IMR-90 (cell line): Measurements from ENCODE around the gene TFAP2A. TPM values are rescaled to one million over a fixed set of nuclear protein-coding genes. Genes with fewer than 3 reads are reported as not detected.
A peak's percentile ranks its signal among the peaks of the same experiment; 100 is the strongest.

Source experiments
- ATAC-seq: fragments of 200-7000 bp; cut with Tn5 transposase; 2 replicates; pipeline ENCODE4 v1.9.1; 2020; ENCODE audit warnings: low read depth, mild to moderate bottlenecking, moderate library complexity
- BruUV-seq: library from RNA; stranded (reverse); fragments of 400-500 nt; replicated peaks from 2 replicates; lab custom pipeline; 2021; lab: Mats Ljungman, UMichigan
- CTCF ChIA-PET: fragments of 300-600 bp; formaldehyde crosslinking; extraction: SDS; loops from one replicate; lab custom pipeline; 2021; ENCODE audit warnings: antibody characterized with exemption; lab: Yijun Ruan, JAX
- POLR2A ChIA-PET: fragments of 300-600 bp; sonication (Branson Sonifier 250); formaldehyde crosslinking; loops from one replicate; lab custom pipeline; 2022; ENCODE audit warnings: antibody characterized with exemption; ENCODE audit not compliant: unreplicated experiment; lab: Charles Lee
- DNase-seq: peaks from one replicate; pipeline ENCODE4 v3.0.0; 2013
- H2AFZ ChIP-seq: replicated peaks from 2 replicates; pipeline ENCODE3; 2013; ENCODE audit warnings: low read length, mild to moderate bottlenecking; ENCODE audit not compliant: poor library complexity
- H2AK5ac ChIP-seq: 2 replicates; pipeline ENCODE4 v1.6.1; 2013; ENCODE audit warnings: low read depth, low read length, inconsistent platforms
- H2AK9ac ChIP-seq: replicated peaks from 2 replicates; pipeline ENCODE3; 2013; ENCODE audit warnings: mild to moderate bottlenecking, low read depth, low read length, moderate library complexity; ENCODE audit not compliant: poor library complexity
- H2BK120ac ChIP-seq: 2 replicates; pipeline ENCODE4 v1.6.1; 2013; ENCODE audit warnings: low read depth, low read length, inconsistent platforms
- H2BK15ac ChIP-seq: 3 replicates; pipeline ENCODE4 v1.6.1; 2013; ENCODE audit warnings: low read depth, low read length, inconsistent platforms
- H2BK20ac ChIP-seq: 2 replicates; pipeline ENCODE4 v1.6.1; 2013; ENCODE audit warnings: low read depth, mild to moderate bottlenecking, inconsistent platforms, low read length, moderate library complexity
- H2BK5ac ChIP-seq: 2 replicates; pipeline ENCODE4 v1.6.1; 2013; ENCODE audit warnings: mild to moderate bottlenecking, low read depth, low read length, inconsistent platforms; ENCODE audit not compliant: poor library complexity, severe bottlenecking
- H3K14ac ChIP-seq: replicated peaks from 2 replicates; pipeline ENCODE4 v1.6.1; 2013; ENCODE audit warnings: low read depth, low read length, inconsistent platforms
- H3K18ac ChIP-seq: 2 replicates; pipeline ENCODE4 v1.6.1; 2013; ENCODE audit warnings: low read depth, low read length, control low read depth
- H3K23ac ChIP-seq: 2 replicates; pipeline ENCODE4 v1.6.1; 2013; ENCODE audit warnings: low read depth, low read length, inconsistent platforms
- H3K27ac ChIP-seq: 2 replicates; pipeline ENCODE4 v1.5.1; 2013; ENCODE audit warnings: mild to moderate bottlenecking, control low read depth, low read length; ENCODE audit not compliant: insufficient read depth
- H3K27me3 ChIP-seq: 2 replicates; pipeline ENCODE4 v1.6.1; 2013; ENCODE audit warnings: low read length; ENCODE audit not compliant: control insufficient read depth, insufficient read depth
- H3K36me3 ChIP-seq: 2 replicates; pipeline ENCODE4 v1.6.1; 2013; ENCODE audit warnings: low read length, mixed read lengths; ENCODE audit not compliant: control insufficient read depth, insufficient read depth
- H3K4ac ChIP-seq: 2 replicates; pipeline ENCODE4 v1.6.1; 2013; ENCODE audit warnings: low read depth, low read length, inconsistent platforms
- H3K4me1 ChIP-seq: 2 replicates; pipeline ENCODE4 v1.6.1; 2013; ENCODE audit warnings: low read length, mixed read lengths; ENCODE audit not compliant: control insufficient read depth, insufficient read depth
- H3K4me2 ChIP-seq: 2 replicates; pipeline ENCODE4 v1.6.1; 2013; ENCODE audit warnings: low read depth, mild to moderate bottlenecking, control low read depth, low read length, moderate library complexity
- H3K4me3 ChIP-seq: 2 replicates; pipeline ENCODE4 v1.5.1; 2013; ENCODE audit warnings: low read depth, mild to moderate bottlenecking, control low read depth, low read length, moderate library complexity; ENCODE audit not compliant: insufficient read depth
- H3K56ac ChIP-seq: 2 replicates; pipeline ENCODE4 v1.6.1; 2013; ENCODE audit warnings: low read length, inconsistent platforms; ENCODE audit not compliant: insufficient read depth; ENCODE audit errors: extremely low read depth
- H3K79me1 ChIP-seq, 2 experiments: 2 replicates each; pipeline ENCODE4 v1.6.1; 2013; ENCODE audit warnings: low read length in 2 of 2, inconsistent platforms in 1 of 2, low read depth in 1 of 2
- H3K9ac ChIP-seq: 2 replicates; pipeline ENCODE4 v1.6.1; 2013; ENCODE audit warnings: low read depth, low read length, control low read depth
- H3K9me1 ChIP-seq: 2 replicates; pipeline ENCODE4 v1.6.1; 2013; ENCODE audit warnings: low read length, inconsistent platforms; ENCODE audit not compliant: insufficient read depth
- H3K9me3 ChIP-seq: 2 replicates; pipeline ENCODE4 v1.6.1; 2013; ENCODE audit warnings: low read length; ENCODE audit not compliant: control insufficient read depth, insufficient read depth
- H4K20me1 ChIP-seq: 2 replicates; pipeline ENCODE4 v1.6.1; 2013; ENCODE audit warnings: low read length, inconsistent platforms; ENCODE audit not compliant: insufficient read depth
- H4K5ac ChIP-seq: 2 replicates; pipeline ENCODE4 v1.6.1; 2013; ENCODE audit warnings: mild to moderate bottlenecking, low read depth, low read length, control low read depth
- H4K8ac ChIP-seq, 2 experiments: 2 replicates each; pipeline ENCODE4 v1.6.1; 2013; ENCODE audit warnings: low read depth in 2 of 2, low read length in 2 of 2, control low read depth in 1 of 2, inconsistent platforms in 1 of 2
- H4K91ac ChIP-seq: 2 replicates; pipeline ENCODE4 v1.6.1; 2013; ENCODE audit warnings: low read depth, low read length, inconsistent platforms; ENCODE audit not compliant: insufficient read depth
- CEBPB ChIP-seq: IDR thresholded peaks from 2 replicates; pipeline ENCODE4 v1.6.1; 2012; ENCODE audit warnings: low read depth, low read length, improper control_type of control experiment
- CHD1 ChIP-seq: IDR thresholded peaks from 2 replicates; pipeline ENCODE4 v1.6.1; 2012; ENCODE audit warnings: low read depth, low read length, improper control_type of control experiment
- FOS ChIP-seq: fragments of 150-350 bp; IDR thresholded peaks from 2 replicates; pipeline ENCODE4 v1.6.1; 2016; ENCODE audit warnings: low read depth, low read length
- MAZ ChIP-seq: IDR thresholded peaks from 2 replicates; pipeline ENCODE4 v1.6.1; 2012; ENCODE audit warnings: low read depth, mild to moderate bottlenecking, low read length, improper control_type of control experiment, moderate library complexity, borderline replicate concordance
- POLR2A ChIP-seq: IDR thresholded peaks from 2 replicates; pipeline ENCODE4 v1.6.1; 2012; ENCODE audit warnings: mild to moderate bottlenecking, low read depth, low read length
- RAD21 ChIP-seq: IDR thresholded peaks from 2 replicates; pipeline ENCODE4 v1.6.1; 2012; ENCODE audit warnings: low read length, improper control_type of control experiment
- SMC3 ChIP-seq: fragments of 150-350 bp; IDR thresholded peaks from 2 replicates; pipeline ENCODE4 v1.6.1; 2016; ENCODE audit warnings: low read depth, mild to moderate bottlenecking, antibody characterized with exemption, low read length, moderate library complexity
- WGBS, 2 experiments: methylation state at CpG; one replicate each; pipeline versions ENCODE4 v1.1.5 to v1.1.7; 2013; ENCODE audit warnings: missing lambda C conversion rate in 2 of 2; ENCODE audit not compliant: insufficient read length in 1 of 2; ENCODE audit errors: extremely low coverage in 2 of 2; 5-methylcytosine and 5-hydroxymethylcytosine counted together
- dilution Hi-C: fragments of 300-500 bp; cut with HindIII; formaldehyde crosslinking; loops from one replicate; pipeline ENCODE4 v1.14.3; 2018; ENCODE audit warnings: low sequenced_read_pairs; ENCODE audit not compliant: unreplicated experiment
- in situ Hi-C: fragments of 300-500 bp; cut with MboI; formaldehyde crosslinking; loops from 3 replicates; pipeline ENCODE4 v1.14.3; 2019; ENCODE audit warnings: low sequenced_read_pairs, inconsistent platforms, mixed read lengths
- intact Hi-C: fragments of 100-400 bp; cut with micrococcal nuclease; formaldehyde crosslinking; loops from 2 replicates; pipeline ENCODE4 v1.10.0; 2022
- microRNA-seq, 2 experiments: library from miRNA; stranded (forward) in 1 of 2; unstranded in 1 of 2; fragments of 10-50 nt in 1 of 2; fragments of <30 nt in 1 of 2; gene quantifications in 1 of 2; microRNA quantifications in 1 of 2; one replicate each; pipeline versions ENCODE3 to v1.1.0; 2013 to 2020; ENCODE audit not compliant: insufficient read depth in 1 of 2, insufficient read length in 1 of 2, unreplicated experiment in 1 of 2
- polyA plus RNA-seq, 3 experiments: library from polyadenylated mRNA; depleted of rRNA; stranded (reverse); fragments of >200 nt; gene quantifications; 2 replicates each; pipeline ENCODE4 v1.2.3, GENCODE V29; 2012; ENCODE audit warnings: low replicate concordance in 1 of 3
- small RNA-seq, 5 experiments: library from RNA; depleted of rRNA; stranded (forward); fragments of <200 nt; gene quantifications; one replicate each; pipeline ENCODE3, GENCODE V24; 2012
- total RNA-seq: library from RNA; depleted of rRNA; stranded (reverse); fragments of >200 nt; gene quantifications from 2 replicates; pipeline ENCODE4 v1.2.3, GENCODE V29; 2012; rRNA removed
- TF ChIP-seq, protein P1 (sequence below): fragments of 150-350 bp; IDR thresholded peaks from 2 replicates; pipeline ENCODE4 v1.6.1; 2016; ENCODE audit warnings: low read depth, mild to moderate bottlenecking, low read length, moderate library complexity, borderline replicate concordance

TFAP2A gene
- total and polyA plus RNA-seq, 2 of the 4 experiments (the other 2 are of a cell fraction) = 0.72 to 7.1 TPM

DNA sequence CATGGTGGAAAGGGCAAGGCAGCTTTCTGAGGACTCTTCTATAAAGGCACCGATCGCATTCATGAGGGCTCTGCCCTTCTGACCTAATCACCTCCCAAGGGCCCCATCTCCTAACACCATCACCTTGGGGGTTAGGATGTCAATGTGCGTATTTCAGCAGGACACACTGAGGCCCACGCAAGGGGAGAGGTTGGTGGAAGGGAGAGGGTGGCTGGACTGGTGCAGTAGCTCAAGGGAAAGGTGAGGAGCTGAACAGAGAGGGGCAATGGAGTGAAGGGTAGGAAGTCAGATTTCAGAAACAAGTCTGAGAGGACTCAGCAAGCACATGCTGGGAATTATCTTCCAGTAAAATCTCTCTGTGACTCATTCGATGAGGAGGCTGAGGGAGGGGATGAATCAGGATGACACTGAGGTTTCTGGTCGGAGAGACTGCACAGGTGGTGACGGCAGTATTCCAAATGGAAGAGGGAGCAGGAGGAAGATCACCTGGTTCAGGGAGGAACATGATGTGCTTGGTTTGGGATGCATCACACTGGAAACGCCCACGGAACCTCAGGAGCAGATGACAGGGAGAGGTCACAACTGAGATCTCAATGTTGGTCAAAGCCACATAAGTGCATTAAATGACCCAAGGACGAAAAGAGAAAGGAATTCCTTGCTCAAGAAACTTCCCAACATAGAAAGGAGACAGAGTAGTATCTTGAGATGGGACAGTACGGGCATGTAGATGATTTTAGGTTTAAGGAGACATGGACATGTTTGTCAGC lies 67.1 kb downstream of the TFAP2A start:
- Histone ChIP-seq H3K36me3 (no peaks in the 10 kb centered on the region), H3K18ac (no peak overlapping the region), H4K8ac (no peak overlapping the region), H2BK20ac (no peak overlapping the region), H3K9ac (no peak overlapping the region), H4K20me1 (no peaks in the 10 kb centered on the region), H3K27me3 (no peaks in the 10 kb centered on the region), H2AFZ (no peak overlapping the region), H2AK5ac (no peak overlapping the region), H2BK5ac (no peak overlapping the region), H3K14ac (no peak overlapping the region), H3K4me2 (no peak overlapping the region), H3K9me3 (peaks cover 26% of the 10 kb centered on the region), H2AK9ac (no peak overlapping the region), H3K4me3 (no peak overlapping the region), H3K27ac (no peak overlapping the region), H4K5ac (no peak overlapping the region), H4K91ac (no peak overlapping the region), H3K79me1 (no peaks in the 10 kb centered on the region), H3K4me1 (no peaks in the 10 kb centered on the region), H3K4ac (no peak overlapping the region), H3K9me1 (no peaks in the 10 kb centered on the region), H2BK120ac (no peak overlapping the region), H3K56ac (no peak overlapping the region), H3K23ac (no peak overlapping the region), H2BK15ac (no peak overlapping the region)
- in situ Hi-C loops = no loop called here
- peak; percentile 24 for DNase-seq
- intact Hi-C loops = no loop called here
- dilution Hi-C loops = no loop called here
- 54% methylated on average over 3 of the region's 11 CpGs; no CpG with 5 or more reads in 1 of the 2 experiments for WGBS, 2 experiments
- ChIA-PET POLR2A (no interaction called here), CTCF (interaction anchor here (1.2 kb wide), 1 partner anchor 9 kb away, joined by 3 read pairs; no protein-coding TSS in a partner anchor)
- BruUV-seq = no TSS peak
- ATAC-seq = no peak
- TF ChIP-seq MAZ (no peak), POLR2A (no peak), RAD21 (no peak), SMC3 (no peak), CEBPB (no peak), CHD1 (no peak), FOS (no peak)
- TF ChIP-seq, protein P1, sequence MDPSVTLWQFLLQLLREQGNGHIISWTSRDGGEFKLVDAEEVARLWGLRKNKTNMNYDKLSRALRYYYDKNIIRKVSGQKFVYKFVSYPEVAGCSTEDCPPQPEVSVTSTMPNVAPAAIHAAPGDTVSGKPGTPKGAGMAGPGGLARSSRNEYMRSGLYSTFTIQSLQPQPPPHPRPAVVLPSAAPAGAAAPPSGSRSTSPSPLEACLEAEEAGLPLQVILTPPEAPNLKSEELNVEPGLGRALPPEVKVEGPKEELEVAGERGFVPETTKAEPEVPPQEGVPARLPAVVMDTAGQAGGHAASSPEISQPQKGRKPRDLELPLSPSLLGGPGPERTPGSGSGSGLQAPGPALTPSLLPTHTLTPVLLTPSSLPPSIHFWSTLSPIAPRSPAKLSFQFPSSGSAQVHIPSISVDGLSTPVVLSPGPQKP = no peak

Small RNAs within 50 kb of the gene (microRNA-seq; reads per million reads assigned to microRNA genes)
- 0 reads per million in 2 experiments for gene MIR5689

Small RNAs within 50 kb of the gene (small RNA-seq; reads per million reads assigned to genes)
- 0 reads per million in 5 experiments for gene MIR5689

Other genes with a start within 250 kb of the TFAP2A start
- gene GCNT2, start 106.3 kb upstream of the TFAP2A start, total RNA-seq = 0.83 and 0.90 TPM in 2 replicates
- gene GCNT2, start 106.3 kb upstream of the TFAP2A start, polyA plus RNA-seq (2012; rRNA removed) = 0.24 and 0.34 TPM in 2 replicates